ENCODE data around the gene IARS1. TPM values are rescaled to one million over a fixed set of nuclear protein-coding genes. Genes with fewer than 3 reads are reported as not detected.
A peak's percentile ranks its signal among the peaks of the same experiment; 100 is the strongest.

IARS1 gene
- total RNA-seq, 3 donors from 2014 or later: 46.0 to 57.9 (median 57.8) TPM

DNA sequence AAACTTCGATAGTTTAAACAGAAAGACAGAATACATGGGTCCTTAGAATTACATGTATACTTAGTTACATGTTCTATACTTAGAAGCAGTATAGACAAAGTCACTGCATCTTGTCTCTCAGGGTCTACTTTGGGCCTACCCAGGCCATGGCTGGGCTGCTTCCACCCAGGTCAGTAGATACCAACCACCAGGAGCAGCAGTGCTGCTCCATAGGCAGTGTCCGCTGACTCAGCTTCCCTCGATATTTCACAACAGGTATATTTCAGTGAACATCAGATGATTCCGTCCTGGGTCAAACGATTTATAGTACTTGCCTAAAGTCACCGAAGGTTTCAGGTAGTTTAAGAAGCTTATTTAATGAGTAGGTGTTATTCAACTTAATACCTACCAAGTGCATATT, 18.0 kb downstream of the IARS1 start:
- Histone ChIP-seq H3K4me1 (ENCODE audit: low read depth) (no peaks in the 10 kb centered on the region), H3K36me3 (ENCODE audit: low read depth) (peaks cover 4% of the 10 kb centered on the region), H3K4me3 (no peak overlapping the region), H3K9me3 (no peaks in the 10 kb centered on the region)
- intact Hi-C loops (cut with DNase I, micrococcal nuclease): no loop called here
- ATAC-seq: no peak
- TF ChIP-seq, protein P1, sequence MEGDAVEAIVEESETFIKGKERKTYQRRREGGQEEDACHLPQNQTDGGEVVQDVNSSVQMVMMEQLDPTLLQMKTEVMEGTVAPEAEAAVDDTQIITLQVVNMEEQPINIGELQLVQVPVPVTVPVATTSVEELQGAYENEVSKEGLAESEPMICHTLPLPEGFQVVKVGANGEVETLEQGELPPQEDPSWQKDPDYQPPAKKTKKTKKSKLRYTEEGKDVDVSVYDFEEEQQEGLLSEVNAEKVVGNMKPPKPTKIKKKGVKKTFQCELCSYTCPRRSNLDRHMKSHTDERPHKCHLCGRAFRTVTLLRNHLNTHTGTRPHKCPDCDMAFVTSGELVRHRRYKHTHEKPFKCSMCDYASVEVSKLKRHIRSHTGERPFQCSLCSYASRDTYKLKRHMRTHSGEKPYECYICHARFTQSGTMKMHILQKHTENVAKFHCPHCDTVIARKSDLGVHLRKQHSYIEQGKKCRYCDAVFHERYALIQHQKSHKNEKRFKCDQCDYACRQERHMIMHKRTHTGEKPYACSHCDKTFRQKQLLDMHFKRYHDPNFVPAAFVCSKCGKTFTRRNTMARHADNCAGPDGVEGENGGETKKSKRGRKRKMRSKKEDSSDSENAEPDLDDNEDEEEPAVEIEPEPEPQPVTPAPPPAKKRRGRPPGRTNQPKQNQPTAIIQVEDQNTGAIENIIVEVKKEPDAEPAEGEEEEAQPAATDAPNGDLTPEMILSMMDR (IDR thresholded peaks at IDR 0.05): no peak
- no peak for DNase-seq

DNA sequence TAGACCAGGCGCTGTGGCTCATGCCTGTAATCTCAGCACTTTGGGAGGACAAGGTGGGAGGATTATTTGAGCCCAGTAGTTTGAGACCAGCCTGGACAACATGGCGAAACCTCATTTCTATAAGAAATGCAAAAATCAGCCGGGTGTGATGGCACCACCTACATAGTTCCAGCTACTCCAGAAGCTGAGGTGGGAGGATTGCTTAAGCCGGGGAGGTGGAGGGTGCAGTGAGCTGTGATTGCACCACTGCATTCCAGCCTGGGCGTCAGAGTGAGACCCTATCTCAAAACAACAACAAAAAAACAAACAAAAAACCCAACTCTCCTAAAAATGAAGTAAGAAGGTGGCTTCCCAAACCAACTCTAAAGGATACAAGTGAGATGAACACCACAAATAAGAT, 23.0 kb downstream of the IARS1 start:
- TF ChIP-seq, protein P1 (IDR thresholded peaks at IDR 0.05): no peak
- DNase-seq (no peak), ATAC-seq (no peak)
- no peaks in the 10 kb centered on the region for H3K36me3 ChIP-seq (ENCODE audit: low read depth)
- H3K4me3 ChIP-seq: no peak overlapping the region
- no peaks in the 10 kb centered on the region for H3K4me1 ChIP-seq (ENCODE audit: low read depth)
- H3K9me3 ChIP-seq: no peaks in the 10 kb centered on the region
- intact Hi-C loops (cut with DNase I, micrococcal nuclease): no loop called here

DNA sequence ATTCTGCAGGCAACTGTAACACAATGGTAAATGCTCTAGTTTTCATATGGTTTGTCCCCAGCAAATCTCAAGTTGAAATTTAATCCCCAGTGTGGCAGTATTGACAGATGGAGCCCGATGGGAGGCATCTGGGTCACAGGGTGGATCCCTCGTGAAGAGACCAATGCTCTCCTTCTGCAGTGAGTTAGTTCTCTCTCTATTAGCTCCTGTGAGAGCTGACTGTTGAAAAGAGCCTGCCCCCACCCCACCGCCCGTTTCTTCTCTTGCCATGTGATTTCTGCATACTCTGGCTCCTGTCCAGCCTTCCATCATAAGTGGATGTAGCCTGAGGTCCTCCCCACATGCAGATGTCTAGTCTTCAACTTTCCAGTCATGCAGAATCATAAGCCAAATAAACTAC, 27.0 kb downstream of the IARS1 start:
- H3K36me3 ChIP-seq (ENCODE audit: low read depth): peaks cover 5% of the 10 kb centered on the region
- TF ChIP-seq, protein P1 (IDR thresholded peaks at IDR 0.05): no peak
- DNase-seq (no peak), ATAC-seq (no peak)
- H3K9me3 ChIP-seq: no peaks in the 10 kb centered on the region
- intact Hi-C loops (cut with DNase I, micrococcal nuclease): no loop called here
- no peak overlapping the region for H3K4me3 ChIP-seq
- no peaks in the 10 kb centered on the region for H3K4me1 ChIP-seq (ENCODE audit: low read depth)

GRCh38 chr9:92265154-92265553, 28.3 kb downstream of the IARS1 start:
- Histone ChIP-seq H3K4me3 (no peak overlapping the region), H3K9me3 (no peaks in the 10 kb centered on the region), H3K4me1 (ENCODE audit: low read depth) (no peaks in the 10 kb centered on the region), H3K36me3 (ENCODE audit: low read depth) (peaks cover 5% of the 10 kb centered on the region)
- DNase-seq: no peak
- intact Hi-C loops (cut with DNase I, micrococcal nuclease): no loop called here
- ATAC-seq: peak; percentile 32
- TF ChIP-seq, protein P1 (IDR thresholded peaks at IDR 0.05): no peak

- TF ChIP-seq, protein P1 (IDR thresholded peaks at IDR 0.05): no peak
- intact Hi-C loops (cut with DNase I, micrococcal nuclease): no loop called here
- Histone ChIP-seq H3K4me1 (ENCODE audit: low read depth) (no peaks in the 10 kb centered on the region), H3K36me3 (ENCODE audit: low read depth) (peaks cover 5% of the 10 kb centered on the region), H3K9me3 (no peaks in the 10 kb centered on the region), H3K4me3 (no peak overlapping the region)
- no peak for ATAC-seq
- DNase-seq: no peak
Measured at GRCh38 chr9:92263131-92263530, 30.4 kb downstream of the IARS1 start.

GRCh38 chr9:92257327-92257726, 36.2 kb downstream of the IARS1 start:
- Histone ChIP-seq H3K9me3 (no peaks in the 10 kb centered on the region), H3K4me3 (no peak overlapping the region), H3K4me1 (ENCODE audit: low read depth) (no peaks in the 10 kb centered on the region), H3K36me3 (ENCODE audit: low read depth) (peaks cover 8% of the 10 kb centered on the region)
- ATAC-seq: peak; percentile 57
- TF ChIP-seq, protein P1 (IDR thresholded peaks at IDR 0.05): no peak
- DNase-seq: peak in 2 of 3 donors; percentile 28 to 32
- intact Hi-C loops (cut with DNase I, micrococcal nuclease): no loop called here
